GM04503 (cell line): ENCODE results near the gene WDR5.

Experiments
- DNase-seq: peaks from one replicate; pipeline ENCODE4 v3.0.0-alpha.2; 2012; ENCODE audit warnings: low read depth

WDR5 gene

DNA sequence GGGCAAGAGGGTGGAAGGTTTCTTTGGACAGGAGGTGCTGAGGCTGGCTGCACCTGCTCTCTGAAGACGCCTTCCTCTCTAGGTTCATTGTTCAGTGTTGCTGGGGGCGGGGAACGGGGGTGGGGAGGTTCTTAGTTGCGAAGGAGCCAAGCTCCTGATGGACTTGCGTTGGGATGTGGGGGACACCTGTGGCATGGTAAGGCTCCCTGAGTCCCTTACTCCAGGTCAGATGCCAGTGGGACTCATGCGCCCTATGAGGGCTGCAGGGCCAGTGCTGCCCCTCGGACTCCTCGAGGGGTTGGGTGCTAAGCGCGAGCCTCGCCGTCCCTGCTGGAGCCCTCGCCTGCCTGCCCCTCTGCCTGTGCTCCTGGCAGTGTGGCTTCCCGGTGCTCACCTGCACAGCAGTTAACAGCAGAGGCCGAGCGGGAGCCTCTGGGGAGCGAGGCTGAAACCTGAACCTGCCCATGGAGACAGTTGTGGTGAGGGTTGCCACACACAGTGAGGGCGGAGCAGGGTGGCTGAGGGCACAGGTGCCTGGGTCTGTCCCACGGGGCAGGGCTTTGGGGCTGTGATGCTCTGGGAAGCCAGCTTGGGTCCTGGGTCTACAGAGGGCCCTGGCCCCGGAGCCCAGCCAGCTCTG, 23.0 kb downstream of the WDR5 start:
- no peak for DNase-seq

DNA sequence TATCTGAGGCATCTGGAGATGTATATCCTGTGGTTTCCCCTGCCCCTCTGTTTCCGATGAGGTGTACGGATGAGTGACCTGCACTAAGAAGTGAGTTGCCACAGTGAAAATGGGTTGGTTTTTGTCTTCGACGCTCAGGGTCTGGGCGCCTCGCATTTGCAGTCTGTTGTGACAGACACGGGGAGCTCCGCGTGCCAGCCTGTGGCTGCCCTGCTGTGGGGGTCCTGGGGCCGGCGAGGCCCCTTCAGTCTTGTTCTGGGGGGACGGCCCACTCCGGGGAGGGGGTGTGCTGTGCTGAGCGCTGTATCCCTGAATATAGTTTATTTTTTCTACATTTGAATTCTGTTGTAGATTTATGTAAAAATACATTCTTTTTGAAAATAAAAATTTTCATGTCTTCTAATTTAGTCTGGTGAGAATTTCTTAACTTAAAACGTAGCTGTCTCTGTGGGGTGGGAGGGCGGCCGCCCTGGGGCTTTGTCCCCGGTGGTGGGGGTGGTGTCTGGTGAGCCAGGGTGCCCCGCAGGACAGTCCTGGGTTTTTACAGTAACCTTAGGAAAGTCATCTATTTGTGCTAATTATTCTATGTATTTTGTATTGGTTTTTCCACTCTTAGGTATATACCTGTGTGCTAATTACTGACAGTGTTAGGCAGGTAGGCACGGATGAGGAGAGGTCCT, 23.8 kb downstream of the WDR5 start:
- no peak for DNase-seq

DNA sequence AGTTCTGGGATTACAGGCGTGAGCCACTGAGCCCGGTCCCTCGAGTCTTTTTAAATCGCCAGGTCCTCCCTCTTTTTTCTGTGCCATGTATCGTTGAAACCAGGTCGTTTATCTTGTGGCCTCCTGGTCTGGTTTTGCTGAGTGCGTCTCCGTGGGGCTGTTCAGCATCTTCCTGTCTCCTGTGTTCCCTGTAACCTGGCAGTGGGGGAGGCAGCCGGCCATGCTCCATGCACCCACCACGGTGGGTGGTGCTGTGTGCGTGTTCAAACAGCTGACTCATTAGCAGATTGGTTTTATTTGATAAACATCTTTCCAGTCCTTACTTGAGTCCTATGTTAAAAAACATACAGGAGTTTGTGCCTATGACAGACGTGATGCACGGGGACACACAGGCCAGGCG, 25.8 kb downstream of the WDR5 start:
- no peak for DNase-seq

DNA sequence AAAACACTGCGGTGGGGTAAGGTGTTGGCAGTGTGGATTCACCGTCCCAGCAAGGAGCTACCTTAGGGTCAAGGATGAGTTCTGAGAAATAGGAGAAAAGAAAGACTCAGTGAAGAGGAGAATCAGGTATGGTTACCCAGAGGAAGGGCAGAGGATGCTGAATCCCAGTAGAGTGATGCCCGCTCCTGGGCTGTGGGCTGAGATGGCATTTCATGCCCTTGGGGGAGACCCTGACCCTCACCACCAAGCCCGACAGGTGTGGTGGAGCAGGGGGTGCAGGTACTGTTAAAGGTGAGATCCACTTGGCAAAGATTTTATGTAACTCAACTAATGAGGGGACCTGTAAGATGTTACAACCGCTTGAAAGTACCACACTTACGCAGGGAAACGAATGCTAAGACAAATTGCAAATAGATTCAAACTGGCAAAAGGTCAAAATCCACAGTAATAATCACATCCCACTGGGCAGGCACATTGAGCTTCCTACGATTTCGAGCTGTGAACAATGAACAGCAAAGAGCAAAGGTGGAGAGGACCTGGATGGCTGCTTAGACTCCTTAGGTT, 26.4 kb downstream of the WDR5 start:
- DNase-seq: no peak

DNA sequence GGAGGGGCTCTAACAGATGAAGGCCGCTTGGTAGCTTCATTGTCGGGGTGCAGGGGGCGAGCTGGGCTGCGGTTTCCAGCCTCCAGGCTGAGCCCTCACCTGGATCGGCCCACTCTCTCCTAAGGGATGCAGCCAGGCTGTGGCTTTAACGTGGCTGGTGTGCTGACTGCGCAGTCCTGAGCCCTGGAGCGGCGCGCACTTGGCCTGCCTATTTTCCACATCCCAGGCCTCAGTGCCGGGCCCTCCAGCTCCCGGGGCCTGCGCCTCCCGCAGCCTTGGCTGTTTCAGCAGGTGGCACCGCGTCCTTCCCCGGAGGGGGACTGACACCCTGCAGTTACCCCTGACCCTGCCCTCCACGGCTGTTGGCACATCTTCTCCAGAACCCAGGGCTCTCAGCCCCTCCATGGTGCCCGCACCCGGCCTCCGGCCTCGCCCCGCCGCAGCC, 27.1 kb downstream of the WDR5 start:
- no peak for DNase-seq

DNA sequence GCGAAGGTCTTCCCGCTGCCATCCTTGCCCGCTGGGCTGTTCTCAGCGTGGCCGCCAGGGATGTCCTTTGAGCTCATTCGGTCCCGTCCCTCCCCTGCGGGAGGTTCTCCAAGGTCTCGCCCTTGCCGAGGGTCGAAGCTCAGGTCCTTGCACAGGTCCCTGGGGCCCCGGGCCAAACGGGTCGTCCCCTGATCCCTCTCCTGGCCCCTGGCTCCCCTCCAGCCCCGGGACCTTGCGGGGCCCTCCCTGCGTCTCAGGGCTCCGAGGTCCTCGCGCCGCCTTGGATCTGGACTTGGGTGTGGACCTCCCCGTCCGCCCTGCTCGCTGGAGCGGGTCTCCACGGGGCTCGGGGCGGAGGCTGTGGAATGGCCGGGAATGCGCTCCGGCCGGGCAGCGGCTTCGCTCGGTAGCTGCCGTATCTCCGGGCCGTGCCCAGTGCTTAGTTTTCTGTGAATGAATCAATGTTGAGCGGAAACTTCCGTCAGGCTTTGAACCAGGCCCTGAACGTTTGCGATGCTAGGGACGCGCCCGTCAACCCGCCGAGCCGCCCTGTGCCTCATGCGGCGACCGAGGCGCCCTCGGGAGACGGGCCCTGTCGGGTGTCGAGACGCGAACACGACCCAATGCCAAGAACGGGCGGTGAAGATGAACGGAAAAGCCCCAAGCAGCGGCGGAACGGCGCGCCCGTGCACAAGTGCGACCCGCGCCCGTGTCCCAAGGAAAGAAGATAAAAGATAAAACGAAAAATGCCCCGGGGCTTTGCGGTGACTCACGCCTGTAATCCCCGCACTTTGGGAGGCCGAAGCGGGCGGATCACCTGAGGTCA, 27.7 kb downstream of the WDR5 start:
- DNase-seq: no peak

DNA sequence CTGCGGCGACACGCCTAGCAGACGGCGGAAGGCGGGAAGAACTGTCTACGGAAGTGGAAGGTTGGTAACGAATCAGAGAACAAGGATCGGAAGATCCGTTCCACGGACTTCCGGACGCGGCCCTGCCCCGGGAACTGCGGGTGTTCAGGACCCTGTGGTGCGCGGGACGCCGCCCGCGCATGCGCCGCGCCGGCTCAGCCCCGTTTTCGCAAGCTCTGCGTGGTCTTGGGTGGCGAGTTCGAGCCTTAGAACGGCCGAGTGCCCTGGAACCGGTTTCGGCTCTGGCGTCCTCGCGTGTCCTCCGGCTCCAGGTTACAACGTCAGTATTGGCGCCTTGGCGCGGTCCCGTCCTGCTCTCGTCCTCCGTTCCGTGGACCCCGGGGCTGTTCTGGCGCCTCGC, 29.0 kb downstream of the WDR5 start:
- DNase-seq: no peak

DNA sequence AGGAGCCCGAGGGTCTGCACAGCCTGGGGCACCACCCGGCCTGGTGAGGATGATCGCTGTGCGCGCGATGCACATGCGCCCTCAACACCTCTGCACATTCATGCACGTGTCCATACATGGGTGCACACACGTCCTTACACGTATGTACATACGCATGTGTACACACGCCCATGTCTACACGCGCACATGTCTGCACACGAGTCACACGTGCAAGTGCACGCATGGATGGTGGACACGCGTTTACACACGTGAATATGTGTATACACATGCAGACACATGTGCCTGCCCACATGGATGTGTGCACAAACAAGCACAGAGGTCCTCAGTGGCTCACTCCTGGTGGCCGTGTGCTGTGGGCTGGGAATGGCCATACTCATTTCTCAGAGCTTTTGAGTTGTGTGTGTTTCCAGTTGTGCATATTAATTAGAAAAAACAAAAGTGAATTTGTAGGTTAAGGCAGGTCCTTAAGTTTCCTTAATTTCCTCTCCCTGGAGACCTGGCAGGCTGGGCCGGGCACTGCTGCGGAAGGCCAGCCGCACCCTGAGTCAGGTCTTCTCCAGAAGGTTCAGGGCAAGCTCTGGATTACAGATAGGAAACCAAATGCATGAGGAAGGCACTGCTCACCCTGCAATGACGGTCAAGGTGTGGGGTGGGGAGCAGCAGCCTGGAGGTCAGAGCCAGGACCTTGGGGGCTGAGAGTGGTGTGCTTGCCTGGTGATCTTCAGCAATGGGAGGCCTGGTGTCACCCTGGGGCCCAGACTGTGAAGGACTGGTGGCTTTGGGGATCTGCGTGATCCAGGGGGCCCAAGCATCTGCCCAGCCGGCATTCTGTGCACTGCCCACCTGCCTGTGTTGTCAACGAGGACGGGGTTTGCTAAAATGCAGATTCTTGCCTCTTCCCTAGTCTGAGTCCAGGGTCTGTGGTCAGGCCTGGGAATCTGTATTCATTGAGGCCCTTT, 29.8 kb downstream of the WDR5 start:
- DNase-seq: no peak

DNA sequence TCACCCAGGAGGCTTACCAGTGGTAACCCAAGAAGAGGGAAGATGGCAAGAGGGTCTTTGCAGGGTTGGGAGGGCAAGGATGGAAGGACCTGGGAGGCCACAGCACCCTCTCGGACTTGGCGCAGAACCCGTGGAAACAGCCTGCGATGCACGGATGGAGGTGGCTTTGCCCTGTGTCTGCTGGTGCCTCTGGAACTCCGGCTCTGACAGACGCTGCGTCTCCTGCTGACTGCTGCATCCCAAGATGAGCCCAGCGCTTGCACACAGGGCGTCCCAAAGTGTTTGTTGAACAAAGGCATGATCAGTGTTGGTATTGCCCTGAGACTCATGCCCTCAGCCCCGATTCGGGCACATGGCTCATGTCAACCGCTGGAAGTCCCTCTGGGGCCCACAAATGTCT, 30.5 kb downstream of the WDR5 start:
- no peak for DNase-seq

DNA sequence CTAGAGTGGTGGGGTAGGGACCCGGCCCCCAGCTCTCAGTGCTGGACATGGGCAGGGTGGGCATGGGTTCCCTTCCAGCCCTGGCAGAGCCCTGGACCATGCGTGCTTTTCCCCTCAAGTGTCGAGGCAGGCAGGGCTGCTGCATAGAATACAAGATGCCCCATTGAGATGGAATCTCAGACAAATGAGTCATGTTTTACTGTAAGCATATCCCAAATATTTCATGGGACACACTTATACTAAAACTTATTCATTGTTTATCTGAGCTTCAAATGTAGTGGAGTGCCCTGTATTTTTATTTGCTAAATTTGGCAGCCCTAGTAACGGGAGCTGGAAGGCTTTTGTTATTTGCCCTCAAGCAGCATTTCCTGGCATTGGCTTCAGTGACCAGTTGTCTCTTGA, 31.6 kb downstream of the WDR5 start:
- peak; percentile 50 for DNase-seq

DNA sequence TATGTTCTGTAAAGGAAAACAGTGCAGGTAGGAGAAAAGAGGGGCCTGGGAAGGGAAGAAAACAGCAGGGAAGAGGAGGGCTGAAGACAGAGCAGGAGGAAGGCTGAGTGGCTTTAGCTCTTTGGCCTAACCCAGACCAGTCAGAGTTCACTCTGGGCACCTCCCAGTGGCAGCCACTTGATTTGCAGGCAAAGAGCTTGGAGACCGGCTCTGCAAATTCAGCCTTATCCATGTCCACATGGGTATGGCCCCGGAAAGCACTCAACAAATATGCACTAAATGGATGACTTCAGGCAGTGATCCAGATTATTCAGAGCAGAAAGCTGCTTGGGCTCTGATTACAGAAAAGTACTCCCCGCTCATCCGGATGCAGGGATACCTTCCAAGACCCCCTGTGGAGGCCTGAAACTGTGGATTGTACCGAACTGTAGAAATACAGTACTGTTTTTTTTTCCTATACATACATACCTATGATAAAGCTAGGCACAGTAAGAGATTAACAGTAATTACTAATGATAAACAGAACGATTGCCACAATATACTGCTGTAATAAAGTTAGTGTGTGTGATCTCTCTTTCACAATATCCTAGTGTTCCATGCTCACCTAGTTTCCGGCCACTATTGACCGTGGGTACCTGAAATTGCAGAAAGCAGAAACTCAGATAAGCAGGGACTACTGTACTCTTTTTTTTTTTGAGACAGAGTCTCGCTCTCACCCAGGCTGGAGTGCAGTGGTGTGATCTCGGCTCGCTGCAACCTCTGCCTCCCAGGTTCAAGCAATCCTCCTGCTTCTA, 33.1 kb downstream of the WDR5 start:
- no peak for DNase-seq

DNA sequence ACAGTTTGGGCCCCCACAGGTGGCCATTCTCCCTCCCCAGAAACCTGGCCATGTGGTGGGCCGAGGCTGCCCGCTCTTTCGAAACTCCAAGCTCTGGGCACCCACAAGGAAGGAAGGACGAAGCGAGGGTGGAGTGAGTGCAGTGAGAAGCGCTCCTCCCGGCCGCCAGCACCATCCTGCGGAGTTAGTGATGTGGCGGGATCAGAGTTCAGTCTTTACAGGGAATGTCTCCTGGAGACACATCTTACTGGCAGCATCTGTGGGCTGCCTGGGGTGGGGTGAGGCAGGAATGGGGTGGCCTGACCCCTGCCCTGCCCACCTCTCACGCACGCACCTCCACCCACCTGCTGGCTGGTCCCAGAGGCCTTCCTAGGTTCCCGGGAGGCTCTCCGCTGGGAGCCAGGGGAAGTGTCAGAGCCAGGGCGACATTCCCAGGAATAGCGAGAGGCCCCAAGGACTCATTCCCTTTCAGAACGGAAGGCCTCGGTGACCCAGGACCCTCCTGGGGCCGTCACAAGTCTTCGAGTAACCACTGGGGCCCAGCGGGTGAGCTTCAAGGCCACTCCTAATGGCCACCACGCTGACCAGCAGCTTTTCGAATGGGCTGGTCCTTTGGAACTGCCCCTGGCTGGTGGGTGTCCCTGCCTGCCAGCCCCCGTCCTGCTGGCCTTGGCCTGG, 34.0 kb downstream of the WDR5 start:
- DNase-seq: no peak

DNA sequence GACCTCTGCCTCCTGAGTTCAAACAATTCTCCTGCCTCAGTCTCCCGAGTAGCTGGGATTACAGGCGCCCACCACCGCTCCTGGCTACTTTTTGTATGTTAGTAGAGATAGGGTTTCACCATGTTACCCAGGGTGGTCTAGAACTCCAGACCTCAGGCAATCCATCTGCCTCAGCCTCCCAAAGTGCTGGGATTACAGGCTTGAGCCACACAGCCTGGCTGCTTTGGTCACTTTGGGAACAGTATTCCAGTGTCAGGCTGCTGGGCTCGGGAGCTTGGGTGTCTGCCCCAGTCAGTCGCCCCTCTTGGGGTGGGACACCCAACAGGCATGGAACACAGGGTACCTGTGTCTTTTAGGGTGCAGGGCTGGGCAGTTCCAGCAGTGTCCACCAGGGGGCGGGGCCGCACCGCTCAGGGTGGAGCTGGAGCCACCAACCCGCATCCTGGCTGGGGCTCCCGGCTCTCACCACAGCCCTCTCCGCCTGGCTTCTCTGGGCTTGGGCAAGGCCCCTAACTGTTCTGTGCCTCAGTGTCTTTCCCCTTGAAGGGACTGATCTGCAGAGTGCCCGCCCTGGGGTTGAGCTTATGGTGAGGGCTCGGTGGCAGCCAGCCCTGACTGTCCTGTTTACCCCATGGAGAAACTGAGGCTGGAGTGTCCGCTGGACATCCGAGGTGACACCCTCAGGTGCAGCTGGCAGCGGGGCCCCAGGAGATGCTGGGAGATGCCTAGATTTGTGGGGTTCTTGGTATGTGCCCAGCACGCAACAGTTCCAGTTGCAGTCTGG, 34.8 kb downstream of the WDR5 start:
- DNase-seq: no peak

DNA sequence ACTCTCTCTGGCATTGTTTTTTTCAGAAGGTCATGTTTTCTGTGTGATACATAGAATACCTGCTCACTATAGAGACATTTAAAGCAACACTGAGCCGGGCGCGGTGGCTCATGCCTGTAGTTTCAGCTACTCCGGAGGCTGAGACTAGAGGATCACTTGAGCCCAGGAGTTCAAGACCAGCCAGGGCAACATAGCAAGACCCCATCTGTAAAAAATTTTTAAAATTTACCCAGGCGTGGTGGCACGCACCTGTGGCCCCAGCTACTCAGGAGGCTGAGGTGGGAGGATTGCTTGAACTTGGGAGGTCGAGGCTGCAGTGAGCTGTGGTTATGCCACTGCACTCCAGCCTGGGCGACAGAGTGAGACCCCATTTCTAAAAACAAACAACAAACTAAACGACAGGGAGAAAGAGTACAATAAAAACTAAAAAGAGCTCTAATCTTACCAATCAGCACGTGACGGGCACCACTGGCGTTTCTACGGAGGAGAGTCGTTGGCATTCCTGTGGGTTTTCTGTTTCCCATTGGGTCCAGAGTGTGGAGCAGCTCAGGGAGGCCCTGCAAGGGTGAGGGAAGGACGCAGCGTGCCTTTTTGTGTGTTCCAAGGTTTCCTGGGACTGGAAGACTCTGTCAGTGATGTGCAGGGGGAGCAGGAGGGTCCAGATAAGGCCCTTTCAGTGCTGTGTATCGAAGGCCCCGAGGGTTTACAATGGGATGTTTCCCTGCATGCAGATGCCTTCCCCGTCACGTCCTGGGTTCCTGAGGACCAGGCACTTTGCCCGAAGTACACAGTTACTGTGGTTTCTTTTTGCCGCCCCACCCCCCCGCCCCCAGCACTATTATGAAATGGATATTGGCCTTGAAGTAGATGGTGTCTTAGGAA, 35.7 kb downstream of the WDR5 start:
- peak; percentile 73 for DNase-seq

DNA sequence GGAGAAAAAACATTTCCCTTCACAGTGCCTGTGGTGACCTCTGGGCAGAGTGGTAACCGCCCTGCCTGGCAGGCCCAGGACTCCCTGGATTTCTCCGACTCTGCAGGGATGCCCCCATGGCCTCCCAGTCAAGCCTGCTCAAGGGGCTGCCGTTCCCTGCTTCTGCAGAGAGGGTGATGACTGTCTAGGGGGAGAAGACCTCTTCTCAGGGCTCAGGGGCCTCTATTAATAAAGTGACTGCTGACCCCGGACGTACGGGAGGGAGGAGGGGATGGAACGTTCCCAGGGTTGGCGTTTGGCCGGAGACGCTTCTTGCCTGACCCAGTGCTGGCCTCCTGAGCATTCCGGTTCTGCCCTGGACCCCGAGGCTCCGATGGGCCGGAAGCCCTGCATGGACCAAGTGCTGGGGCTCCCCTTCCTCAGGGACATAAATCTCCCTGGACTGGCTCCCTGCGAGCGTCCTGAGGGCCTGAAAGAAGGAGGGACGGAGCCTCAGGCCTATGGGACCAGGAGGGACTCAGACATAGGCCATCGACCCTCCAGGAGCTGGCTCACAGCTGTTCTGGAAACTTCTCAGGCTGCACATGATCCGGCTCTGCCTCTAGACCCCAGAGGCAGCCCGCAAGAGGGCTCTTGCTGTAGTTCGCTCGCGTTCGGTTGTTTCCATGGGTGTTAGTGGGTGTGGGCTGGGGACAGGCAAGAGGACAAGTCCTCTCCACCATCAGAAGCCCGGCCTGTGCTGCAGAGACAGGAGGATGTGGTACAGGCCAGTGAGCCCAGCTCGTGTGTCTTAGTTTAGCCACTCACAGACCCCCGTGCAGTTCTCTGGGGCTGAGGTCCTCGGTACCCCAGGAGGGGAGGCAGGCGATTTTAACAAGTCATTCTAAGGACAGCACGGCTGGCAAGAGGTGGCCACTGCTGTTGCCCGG, 36.6 kb downstream of the WDR5 start:
- no peak for DNase-seq

DNA sequence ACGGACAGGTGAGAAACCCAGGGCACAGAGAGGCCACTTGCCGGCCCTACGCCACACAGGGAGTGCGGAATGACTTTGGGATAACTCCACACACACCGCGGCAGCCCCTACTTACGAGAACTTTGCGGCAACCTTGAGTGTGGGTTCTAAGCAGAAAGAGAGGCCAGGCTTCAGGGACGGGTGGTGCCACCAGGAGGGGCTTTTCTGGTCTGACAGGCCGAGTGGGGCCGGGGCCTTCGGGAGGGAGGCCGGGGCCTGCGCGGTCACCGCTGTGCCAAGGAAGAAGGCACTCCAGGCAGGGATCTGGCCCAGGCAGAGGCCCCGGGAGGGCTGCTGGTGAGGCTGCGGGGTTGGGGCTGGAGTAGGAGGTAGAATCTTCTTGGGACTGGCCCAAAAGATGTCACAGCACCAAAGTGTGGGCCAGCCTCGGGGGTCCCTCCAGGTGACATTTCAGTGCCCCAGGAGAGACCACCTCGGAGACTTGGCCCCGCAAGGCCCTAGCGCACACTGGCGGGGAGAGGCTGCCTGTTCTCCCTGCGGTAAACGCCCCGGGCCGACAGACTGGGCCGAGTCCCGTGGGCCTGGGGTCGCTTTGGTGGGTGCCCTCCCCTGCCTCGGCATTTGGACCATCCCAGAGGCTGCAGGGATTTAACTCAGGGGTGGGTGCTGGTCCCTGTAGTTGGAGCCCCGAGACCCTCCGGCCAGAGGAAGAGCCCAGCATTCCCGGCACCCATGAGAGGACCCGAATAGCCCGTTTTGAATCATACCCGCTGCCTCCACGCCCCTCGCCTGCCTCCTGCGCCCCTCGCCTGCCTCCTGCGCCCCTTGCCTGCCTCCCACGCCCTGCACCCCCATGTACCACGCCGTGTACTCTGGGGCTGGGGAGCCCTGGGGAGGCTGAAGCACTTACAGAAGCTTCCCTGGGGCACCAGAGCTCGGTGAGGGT, 37.5 kb downstream of the WDR5 start:
- no peak for DNase-seq
